GM12891 (cell line): ENCODE results near the gene SAAL1. TPM values are rescaled to one million over a fixed set of nuclear protein-coding genes. Genes with fewer than 3 reads are reported as not detected.
"Not testable (repeated sequence)": the region's sequence is repeated elsewhere in the genome, so short reads cannot be mapped to it uniquely, and the experiment has no call there.

Experiments
- DNase-seq: peaks from one replicate; pipeline ENCODE4 v3.0.0; 2011; ENCODE audit warnings: low spot score; ENCODE audit not compliant: insufficient read length
- FAIRE-seq: peaks from 2 replicates; lab custom pipeline; 2011; peaks lifted over from hg19 to GRCh38; lab: Jason Lieb, UNC
- PAX5 ChIP-seq: IDR thresholded peaks from 2 replicates; pipeline ENCODE4 v1.6.1; 2011; ENCODE audit warnings: low read length, moderate library complexity, mild to moderate bottlenecking; ENCODE audit not compliant: insufficient read depth, severe bottlenecking
- POLR2A ChIP-seq: IDR thresholded peaks from 2 replicates; pipeline ENCODE4 v1.6.1; 2011; ENCODE audit warnings: low read depth, low read length, control low read depth
- POLR2AphosphoS5 ChIP-seq: IDR thresholded peaks from 2 replicates; pipeline ENCODE4 v1.6.1; 2011; ENCODE audit warnings: low read depth, low read length, control low read depth
- POU2F2 ChIP-seq: IDR thresholded peaks from 2 replicates; pipeline ENCODE4 v1.6.1; 2011; ENCODE audit warnings: low read depth, mild to moderate bottlenecking, control low read depth, low read length, moderate library complexity
- SPI1 ChIP-seq: IDR thresholded peaks from 2 replicates; pipeline ENCODE4 v1.6.1; 2011; ENCODE audit warnings: low read depth, low read length, control low read depth
- TAF1 ChIP-seq: IDR thresholded peaks from 2 replicates; pipeline ENCODE4 v1.6.1; 2011; ENCODE audit warnings: low read depth, low read length, control low read depth
- polyA plus RNA-seq: library from polyadenylated mRNA; unstranded; fragments of >200 nt; gene quantifications from one replicate; pipeline ENCODE4 v1.2.1, GENCODE V29; 2012; ENCODE audit warnings: low read depth, missing spikeins, inconsistent platforms; ENCODE audit not compliant: missing spikeins

The SAAL1 gene
- polyA plus RNA-seq = 16.3 TPM

DNA sequence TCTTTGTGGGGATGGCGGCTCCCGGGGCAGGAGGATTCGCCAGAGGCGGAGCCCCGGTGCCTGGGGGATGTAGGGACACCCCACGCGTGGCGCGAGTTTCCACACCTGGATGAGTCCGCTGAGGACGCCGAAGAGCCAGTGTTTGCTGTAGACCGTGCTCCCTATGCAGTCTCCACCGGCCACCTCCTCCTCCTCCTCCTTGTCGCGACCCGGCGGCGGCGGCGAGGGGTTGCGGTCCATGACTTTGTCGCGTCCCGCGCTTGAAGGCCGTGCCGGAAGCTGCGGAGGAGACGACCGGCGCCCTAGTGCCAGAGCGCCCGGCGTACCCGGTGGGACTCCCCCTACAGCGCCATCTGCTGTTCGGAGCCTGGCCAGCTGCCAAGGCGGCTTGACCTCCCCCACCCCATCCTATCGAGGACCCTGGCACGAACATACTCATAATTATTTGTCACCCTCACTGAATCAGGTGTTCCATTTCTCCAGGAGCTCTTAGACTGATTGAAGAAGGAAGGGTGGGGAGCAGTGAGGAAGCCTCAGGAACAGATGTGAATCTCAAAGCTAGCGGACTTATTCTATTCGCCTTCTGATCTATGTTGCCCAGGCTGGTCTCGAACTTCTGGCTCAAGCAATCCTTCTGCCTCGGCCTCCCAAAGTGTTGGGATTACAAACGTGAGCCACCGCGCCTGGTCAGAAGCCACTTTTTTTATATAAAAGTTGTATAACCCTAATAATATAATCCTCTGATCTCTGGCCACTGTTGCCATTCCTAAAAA, at the start of gene SAAL1:
Gene SAAL1, minus strand, starts transcription at position 281 of the 773 bp plus-strand sequence. Its CDS starts 41 bp downstream, at position 240.
- TF ChIP-seq TAF1 (peak; percentile 62), PAX5 (peak; percentile 72), POLR2AphosphoS5 (peak; percentile 72; the same call in 1 of the 2 replicates), SPI1 (no peak), POLR2A (peak; percentile 74)
- DNase-seq (peak; percentile 92), FAIRE-seq (peak; percentile 95)

DNA sequence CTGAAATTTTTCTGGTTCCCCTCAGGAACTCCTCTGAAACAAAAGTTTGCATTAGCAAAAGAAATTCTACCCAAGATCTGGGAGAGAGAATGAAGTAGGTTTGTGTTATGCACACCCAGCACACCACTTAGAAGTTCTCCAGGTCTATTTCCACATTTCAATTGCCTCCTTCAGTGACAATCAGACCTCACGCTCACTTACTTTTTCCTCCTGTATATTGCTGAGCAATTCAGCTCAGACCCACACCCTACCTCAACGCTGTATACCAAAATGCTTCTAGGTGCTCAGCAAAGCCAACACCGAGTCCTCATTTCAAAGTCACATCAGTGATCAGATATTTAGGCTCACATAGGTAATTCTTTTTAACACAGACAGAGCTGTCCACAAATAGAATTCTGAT, 45.7 kb upstream of the SAAL1 start:
- DNase-seq (no peak), FAIRE-seq (no peak)
- no peak for TF ChIP-seq POU2F2
- TF ChIP-seq SPI1 = no peak
- no peak for TF ChIP-seq TAF1
- no peak for TF ChIP-seq POLR2AphosphoS5
- TF ChIP-seq POLR2A = no peak
- TF ChIP-seq PAX5 = no peak

DNA sequence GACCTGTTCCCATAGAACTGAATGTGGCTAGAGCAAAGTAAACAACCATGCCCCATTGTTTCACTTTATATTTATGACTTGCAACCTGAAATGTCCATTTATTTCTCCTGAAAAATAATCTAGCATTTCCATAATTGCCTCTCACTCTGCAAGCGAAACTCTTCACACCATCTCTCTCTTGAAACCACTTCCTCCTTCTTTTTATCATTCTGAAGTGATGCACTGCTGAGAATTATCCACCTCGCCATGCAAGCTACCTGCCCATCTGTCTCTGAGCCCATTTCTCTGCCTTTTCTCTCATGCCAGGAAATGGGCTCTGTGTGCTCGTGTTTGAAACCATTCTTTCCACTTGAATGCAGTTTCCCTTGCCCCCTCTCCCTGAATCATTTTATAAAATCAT, 40.0 kb upstream of the SAAL1 start:
- FAIRE-seq = no peak
- TF ChIP-seq POLR2A (no peak), POU2F2 (no peak), SPI1 (peak; percentile 52; the same call in 1 of the 2 replicates)
- DNase-seq = no peak

GRCh38 chr11:18145025-18145424, 39.1 kb upstream of the SAAL1 start:
- FAIRE-seq = no peak
- TF ChIP-seq SPI1 = no peak
- TF ChIP-seq PAX5 = no peak
- TF ChIP-seq TAF1 = no peak
- no peak for TF ChIP-seq POU2F2
- no peak for TF ChIP-seq POLR2A
- no peak for TF ChIP-seq POLR2AphosphoS5
- DNase-seq = no peak

DNA sequence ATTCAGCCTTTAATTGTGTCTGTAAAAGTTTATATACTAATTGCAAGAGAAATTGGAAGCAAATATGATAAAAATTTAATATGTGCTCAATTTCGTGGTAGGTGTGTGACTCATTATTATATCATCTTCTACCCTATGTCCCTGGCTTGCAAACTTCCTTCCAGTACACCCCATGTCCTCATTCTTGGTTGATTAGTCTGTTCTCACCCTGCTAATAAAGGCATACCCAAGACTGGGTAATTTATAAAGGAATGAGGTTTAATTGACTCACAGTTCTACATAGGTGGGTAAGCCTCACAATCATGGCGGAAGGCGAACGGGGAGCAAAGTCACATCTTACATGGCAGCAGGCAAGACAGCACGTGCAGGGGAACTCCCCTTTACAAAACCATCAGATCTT, 38.4 kb upstream of the SAAL1 start:
- TF ChIP-seq SPI1 = no peak
- DNase-seq (no peak), FAIRE-seq (no peak)

DNA sequence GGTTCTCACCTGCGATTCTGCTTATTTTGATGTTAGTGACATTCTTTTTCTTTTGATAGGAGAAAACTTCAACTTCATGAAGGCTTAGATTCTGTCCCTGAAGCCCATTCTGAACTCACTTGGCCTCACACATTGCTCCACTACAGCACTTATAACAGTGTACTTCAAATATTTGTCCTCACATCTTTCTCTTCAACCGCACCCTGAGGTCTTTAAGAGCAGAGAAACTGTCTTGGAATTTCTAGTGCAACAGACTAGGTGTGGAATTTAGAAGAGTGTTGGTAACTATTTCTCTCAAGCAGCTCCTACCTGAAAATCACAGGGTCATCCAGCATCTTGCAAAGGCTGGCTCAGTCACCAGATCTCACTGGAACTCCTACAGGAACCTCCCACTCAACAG, 34.3 kb upstream of the SAAL1 start:
- FAIRE-seq (no peak), DNase-seq (no peak)
- TF ChIP-seq SPI1 (no peak), PAX5 (no peak), POU2F2 (no peak), POLR2A (no peak), POLR2AphosphoS5 (no peak)

GRCh38 chr11:18137186-18137800, 31.4 kb upstream of the SAAL1 start:
- TF ChIP-seq TAF1 (no peak), PAX5 (no peak), SPI1 (no peak), POU2F2 (no peak), POLR2A (no peak), POLR2AphosphoS5 (no peak)
- FAIRE-seq = peak; percentile 40
- DNase-seq = no peak

DNA sequence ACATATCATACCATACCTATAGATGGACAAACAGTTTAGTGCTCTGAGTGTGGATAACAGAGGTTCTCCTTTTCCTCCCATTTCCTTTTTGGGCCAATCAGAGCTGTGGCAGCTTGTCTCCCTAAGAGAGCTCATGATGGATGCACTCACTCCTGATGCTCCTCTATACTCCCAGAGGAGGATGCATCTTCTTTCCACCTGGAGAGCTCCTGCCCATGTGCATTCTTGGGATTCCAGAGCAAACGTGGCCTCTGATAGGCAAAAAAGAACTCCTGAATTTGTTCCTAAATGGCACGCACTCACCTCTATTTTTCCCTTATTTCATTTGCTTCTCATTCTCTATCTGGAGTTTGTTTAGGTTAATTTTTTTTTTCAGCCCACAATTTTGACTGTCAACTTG, 29.4 kb upstream of the SAAL1 start:
- no peak for TF ChIP-seq TAF1
- TF ChIP-seq POU2F2 = no peak
- TF ChIP-seq SPI1 = no peak
- TF ChIP-seq POLR2AphosphoS5 = no peak
- no peak for TF ChIP-seq PAX5
- no peak for TF ChIP-seq POLR2A
- DNase-seq (no peak), FAIRE-seq (no peak)

- no peak for TF ChIP-seq POU2F2
- no peak for TF ChIP-seq POLR2A
- no peak for TF ChIP-seq SPI1
- TF ChIP-seq POLR2AphosphoS5 = no peak
- TF ChIP-seq PAX5 = no peak
- DNase-seq (no peak), FAIRE-seq (no peak)
These were observed 26.5 kb upstream of the SAAL1 start, which contains the start of gene MRGPRX3 for GRCh38 chr11:18132341-18132740. MRGPRX3 (plus strand) TSS chr11:18132571; CDS start chr11:18137203, 4,632 bp downstream.

DNA sequence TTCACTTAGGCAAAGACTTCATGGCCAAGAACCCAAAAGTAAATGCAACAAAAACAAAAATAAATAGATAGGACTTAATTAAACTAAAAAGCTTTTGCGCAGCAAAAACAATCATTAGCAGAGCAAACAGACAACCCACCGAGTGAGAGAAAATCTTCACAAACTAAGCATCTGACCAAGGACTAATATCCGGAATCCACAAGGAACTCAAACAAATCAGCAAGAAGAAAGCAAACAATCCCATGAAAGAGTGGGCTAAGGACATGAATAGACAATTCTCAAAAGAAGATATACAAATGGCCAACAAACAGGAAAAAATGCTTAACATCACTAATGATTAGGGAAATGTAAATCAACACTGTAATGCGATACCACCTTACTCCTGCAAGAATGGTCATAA, 25.2 kb upstream of the SAAL1 start:
- not testable (repeated sequence) for DNase-seq, FAIRE-seq

GRCh38 chr11:18121331-18121828, 15.5 kb upstream of the SAAL1 start:
- not testable (repeated sequence) for FAIRE-seq, DNase-seq
